Panc1 (cell line): ENCODE results near the gene SETD2.

Source experiments
- CTCF ChIP-seq: fragments of 450-650 bp; IDR thresholded peaks from 2 replicates; pipeline ENCODE4 v1.5.1; 2017; ENCODE audit warnings: mild to moderate bottlenecking
- POLR2AphosphoS5 ChIP-seq: IDR thresholded peaks from 2 replicates; pipeline ENCODE4 v1.6.1; 2012; ENCODE audit warnings: mild to moderate bottlenecking, low read depth, low read length, moderate library complexity
- REST ChIP-seq, 2 experiments: IDR thresholded peaks; 2 replicates each; pipeline ENCODE4 v1.6.1; 2011 to 2012; ENCODE audit warnings: low read depth in 2 of 2, control low read depth in 1 of 2, low read length in 1 of 2, mild to moderate bottlenecking in 1 of 2, moderate library complexity in 1 of 2; ENCODE audit not compliant: insufficient read depth in 1 of 2
- SIN3A ChIP-seq: IDR thresholded peaks from 2 replicates; pipeline ENCODE4 v1.6.1; 2012; ENCODE audit warnings: low read depth, mild to moderate bottlenecking, low read length, moderate library complexity, borderline replicate concordance; ENCODE audit not compliant: insufficient read depth
- TCF7L2 ChIP-seq: IDR thresholded peaks from 2 replicates; pipeline ENCODE4 v1.6.1; 2011; ENCODE audit warnings: mild to moderate bottlenecking, low read depth, low read length, inconsistent platforms

GRCh38 chr3:46981932-46982471, 181.9 kb downstream of the SETD2 start:
- TF ChIP-seq CTCF: no peak
- no peak for TF ChIP-seq POLR2AphosphoS5
- TF ChIP-seq REST (IDR thresholded peaks at IDR 0.05; ENCODE audit: insufficient read depth in 1 of 2, low read depth in 2 of 2, low read length in 1 of 2): no peak
- TF ChIP-seq TCF7L2: no peak
- no peak for TF ChIP-seq SIN3A
